Measurements from ENCODE around the gene FYCO1. TPM values are rescaled to one million over a fixed set of nuclear protein-coding genes. Genes with fewer than 3 reads are reported as not detected.

Gene FYCO1
- total and polyA plus RNA-seq, 10 donors: 5.2 to 40.1 (median 30.5) TPM

GRCh38 chr3:45952456-45952855 lies 43.2 kb downstream of the FYCO1 start:
- TF ChIP-seq CTCF (IDR thresholded peaks at IDR 0.05 in 8 of 11, conservative IDR thresholded peaks at IDR 0.05 in 3 of 11): no peak
- 50 to 91% (median 73%) methylated on average over 4 of the region's 4 CpGs for WGBS, 5 donors
- intact Hi-C loops (cut with DNase I; ENCODE audit: low total_unique reads): no loop called here
- H3K4me1 ChIP-seq: peaks cover 0 to 64% (median 9%) of the 10 kb centered on the region in 6 donors
- H3K9me3 ChIP-seq: no peaks in the 10 kb centered on the region
- H3K27ac ChIP-seq: peak overlapping the region in 3 of 8 donors; percentile 75 to 89 (median 79)
- peak; percentile 27 for DNase-seq
- H3K27me3 ChIP-seq (replicated peaks in 1 of 7): no peaks in the 10 kb centered on the region
- peaks cover 0 to 100% (median 95%) of the 10 kb centered on the region in 6 donors for H3K36me3 ChIP-seq
- no peak overlapping the region for H3K4me3 ChIP-seq

- TF ChIP-seq POLR2AphosphoS5 (IDR thresholded peaks at IDR 0.05) (no peak), CTCF (IDR thresholded peaks at IDR 0.05 in 8 of 11, conservative IDR thresholded peaks at IDR 0.05 in 3 of 11) (no peak)
- Histone ChIP-seq H3K4me1 (peaks cover 0 to 64% (median 10%) of the 10 kb centered on the region in 6 donors), H3K4me3 (no peak overlapping the region), H3K9me3 (no peaks in the 10 kb centered on the region), H3K27ac (peak overlapping the region in 6 of 8 donors; percentile 16 to 89 (median 68)), H3K36me3 (peaks cover 0 to 100% (median 95%) of the 10 kb centered on the region in 6 donors), H3K27me3 (replicated peaks in 1 of 7) (no peaks in the 10 kb centered on the region)
- DNase-seq: no peak
- intact Hi-C loops (cut with DNase I; ENCODE audit: low total_unique reads): no loop called here
- 87 to 97% (median 94%) methylated on average over 6 of the region's 6 CpGs for WGBS, 5 donors
These were observed 43.7 kb downstream of the FYCO1 start for GRCh38 chr3:45951946-45952345.

- TF ChIP-seq POLR2AphosphoS5 (IDR thresholded peaks at IDR 0.05): peak in 1 of 3 donors; percentile 70
- no peak for TF ChIP-seq POLR2A (IDR thresholded peaks at IDR 0.05)
- Histone ChIP-seq H3K27ac (peak overlapping the region in 7 of 8 donors; percentile 6 to 89 (median 64)), H3K36me3 (peaks cover 0 to 100% (median 94%) of the 10 kb centered on the region in 6 donors), H3K27me3 (replicated peaks in 1 of 7) (no peaks in the 10 kb centered on the region), H3K9me3 (no peaks in the 10 kb centered on the region), H3K4me1 (peaks cover 0 to 57% (median 10%) of the 10 kb centered on the region in 6 donors), H3K4me3 (no peak overlapping the region)
- intact Hi-C loops (cut with DNase I; ENCODE audit: low total_unique reads): no loop called here
- peak; percentile 59 for DNase-seq
- 84 to 93% (median 86%) methylated on average over 5 to 6 of the region's 6 CpGs for WGBS, 5 donors
These were observed 44.7 kb downstream of the FYCO1 start for GRCh38 chr3:45950686-45951600.

- 88 to 98% (median 96%) methylated on average over 2 of the region's 2 CpGs for WGBS, 5 donors
- peaks cover 0 to 50% (median 7%) of the 10 kb centered on the region in 6 donors for H3K4me1 ChIP-seq
- no peak for DNase-seq
- H3K4me3 ChIP-seq: no peak overlapping the region
- TF ChIP-seq CTCF (IDR thresholded peaks at IDR 0.05 in 8 of 11, conservative IDR thresholded peaks at IDR 0.05 in 3 of 11) (no peak), POLR2AphosphoS5 (IDR thresholded peaks at IDR 0.05) (no peak), POLR2A (IDR thresholded peaks at IDR 0.05) (no peak)
- intact Hi-C loops (cut with DNase I; ENCODE audit: low total_unique reads): no loop called here
- peak overlapping the region; percentile 2 to 89 (median 59) for H3K27ac ChIP-seq
- H3K27me3 ChIP-seq (replicated peaks in 1 of 7): no peaks in the 10 kb centered on the region
- no peaks in the 10 kb centered on the region for H3K9me3 ChIP-seq
- peaks cover 0 to 100% (median 87%) of the 10 kb centered on the region in 6 donors for H3K36me3 ChIP-seq
These were observed 45.5 kb downstream of the FYCO1 start for GRCh38 chr3:45950131-45950530.
